HG02623 (cell line): Measurements from ENCODE around the gene TFIP11.

ENCODE experiments used
- ATAC-seq: cut with Tn5 transposase; IDR thresholded peaks from one replicate; pipeline ENCODE4 v1.9.1; 2021; ENCODE audit warnings: moderate library complexity; ENCODE audit not compliant: unreplicated experiment

Gene TFIP11

GRCh38 chr22:26508148-26508547 lies 4.1 kb downstream of the TFIP11 start:
- no peak for ATAC-seq

- ATAC-seq, result no peak
Measured at GRCh38 chr22:26503758-26504157, 8.5 kb downstream of the TFIP11 start.

GRCh38 chr22:26502688-26503561 lies 9.3 kb downstream of the TFIP11 start:
- ATAC-seq, result no peak

GRCh38 chr22:26501996-26502395 lies 10.3 kb downstream of the TFIP11 start:
- no peak for ATAC-seq

GRCh38 chr22:26499188-26499703 lies 13.0 kb downstream of the TFIP11 start:
- ATAC-seq, result no peak

- ATAC-seq, result no peak
Measured at GRCh38 chr22:26496456-26496855, 15.8 kb downstream of the TFIP11 start.

GRCh38 chr22:26494506-26494905 lies 17.8 kb downstream of the TFIP11 start:
- ATAC-seq, result no peak

- ATAC-seq, result no peak
Measured at GRCh38 chr22:26492220-26492619, 20.1 kb downstream of the TFIP11 start.

GRCh38 chr22:26489447-26490036 lies 22.7 kb downstream of the TFIP11 start:
- no peak for ATAC-seq

- ATAC-seq, result no peak
Measured at GRCh38 chr22:26487996-26488395, 24.3 kb downstream of the TFIP11 start.

GRCh38 chr22:26486394-26486793 lies 25.9 kb downstream of the TFIP11 start:
- ATAC-seq, result no peak

GRCh38 chr22:26485806-26486390 lies 26.4 kb downstream of the TFIP11 start:
- no peak for ATAC-seq

GRCh38 chr22:26485013-26485412 lies 27.3 kb downstream of the TFIP11 start:
- ATAC-seq, result no peak

GRCh38 chr22:26484360-26484706 lies 27.9 kb downstream of the TFIP11 start:
- ATAC-seq, result no peak

GRCh38 chr22:26483439-26484359 lies 28.6 kb downstream of the TFIP11 start, which contains the start of the genes HPS4 and SRRD:
Gene HPS4, minus strand, starts transcription at chr22:26483783. Its CDS starts 2,021 bp downstream, at chr22:26481762.
Gene SRRD, plus strand, starts transcription at chr22:26483877. Its CDS starts 14 bp downstream, at chr22:26483891.
- ATAC-seq, result peak; percentile 67

- ATAC-seq, result no peak
Measured at GRCh38 chr22:26483043-26483438, 29.2 kb downstream of the TFIP11 start.

GRCh38 chr22:26482161-26482560 lies 30.1 kb downstream of the TFIP11 start:
- no peak for ATAC-seq

- no peak for ATAC-seq
Measured at GRCh38 chr22:26481694-26482093, 30.6 kb downstream of the TFIP11 start.

- no peak for ATAC-seq
Measured at GRCh38 chr22:26481112-26481693, 31.1 kb downstream of the TFIP11 start.

GRCh38 chr22:26480611-26480932 lies 31.7 kb downstream of the TFIP11 start:
- no peak for ATAC-seq
